K562 (cell line): ENCODE results near the gene TNF. TPM values are rescaled to one million over a fixed set of nuclear protein-coding genes. Genes with fewer than 3 reads are reported as not detected.
A peak's percentile ranks its signal among the peaks of the same experiment; 100 is the strongest.

Experiments
- BCLAF1 ChIP-seq, 2 experiments: fragments of 450-650 bp in 1 of 2; IDR thresholded peaks; 2 replicates each; pipeline ENCODE4 v1.6.1; 2011 to 2017; ENCODE audit warnings: low read depth in 2 of 2, antibody characterized with exemption in 1 of 2, borderline replicate concordance in 1 of 2, low read length in 1 of 2, mild to moderate bottlenecking in 1 of 2, mixed read lengths in 1 of 2; ENCODE audit not compliant: control insufficient read depth in 1 of 2
- BRD9 ChIP-seq: fragments of 450-650 bp; IDR thresholded peaks from 2 replicates; pipeline ENCODE4 v1.6.1; 2018; ENCODE audit warnings: low read depth; ENCODE audit not compliant: partially characterized antibody
- GATA2 ChIP-seq: sonication (generic); formaldehyde crosslinking; IDR thresholded peaks from 2 replicates; pipeline ENCODE4 v1.4.0; 2020; ENCODE audit warnings: mild to moderate bottlenecking, missing genetic modification reagents
- KDM4B ChIP-seq, 2 experiments: fragments of 450-650 bp in 1 of 2; sonication (generic) in 1 of 2; IDR thresholded peaks; 2 replicates each; pipeline ENCODE4 v1.6.1; 2016 to 2017; ENCODE audit warnings: borderline replicate concordance in 2 of 2, antibody characterized with exemption in 1 of 2, low read depth in 1 of 2, mild to moderate bottlenecking in 1 of 2
- MEF2D ChIP-seq: conservative IDR thresholded peaks from 2 replicates; pipeline ENCODE4 v1.6.1; 2016; ENCODE audit warnings: low read depth, missing genetic modification characterization, missing compliant biosample characterization
- NFE2L1 ChIP-seq: fragments of 450-650 bp; IDR thresholded peaks from 2 replicates; pipeline ENCODE4 v1.6.1; 2016; ENCODE audit warnings: missing genetic modification characterization, low read depth, mild to moderate bottlenecking, missing compliant biosample characterization, moderate library complexity, borderline replicate concordance
- PKNOX1 ChIP-seq: fragments of 450-650 bp; IDR thresholded peaks from 2 replicates; pipeline ENCODE4 v1.6.1; 2016
- SAP30 ChIP-seq: fragments of 200-600 bp; sonication (generic); IDR thresholded peaks from 2 replicates; pipeline ENCODE4 v1.6.1; 2012; ENCODE audit warnings: borderline replicate concordance, low read depth, mild to moderate bottlenecking, moderate library complexity, low read length, control low read depth, inconsistent platforms; ENCODE audit not compliant: insufficient read depth, poor library complexity, severe bottlenecking
- TAL1 ChIP-seq: fragments of 450-650 bp; IDR thresholded peaks from 2 replicates; pipeline ENCODE4 v1.6.1; 2016; ENCODE audit warnings: mild to moderate bottlenecking
- XRCC5 ChIP-seq: fragments of 200-400 bp; formaldehyde crosslinking; IDR thresholded peaks from 2 replicates; pipeline ENCODE4 v1.6.1; 2017; ENCODE audit warnings: low read depth, mild to moderate bottlenecking, low read length
- ZBTB12 ChIP-seq: fragments of 250-450 bp; sonication (Bioruptor Pico); IDR thresholded peaks from 2 replicates; pipeline ENCODE4 v1.4.0; 2020
- ZBTB17 ChIP-seq: fragments of 450-650 bp; formaldehyde crosslinking; IDR thresholded peaks from 2 replicates; pipeline ENCODE4 v1.4.0; 2020; ENCODE audit warnings: mild to moderate bottlenecking
- ZBTB7A ChIP-seq: IDR thresholded peaks from 2 replicates; pipeline ENCODE4 v1.6.1; 2011; ENCODE audit warnings: low read depth, mild to moderate bottlenecking, low read length, moderate library complexity, borderline replicate concordance; ENCODE audit not compliant: control insufficient read depth
- ZKSCAN1 ChIP-seq: fragments of 150-350 bp; IDR thresholded peaks from 2 replicates; pipeline ENCODE4 v1.6.1; 2016; ENCODE audit warnings: low read depth, low read length
- ZNF280A ChIP-seq: fragments of 450-650 bp; IDR thresholded peaks from 2 replicates; pipeline ENCODE4 v1.6.1; 2018; ENCODE audit warnings: mild to moderate bottlenecking, low read depth; ENCODE audit not compliant: partially characterized antibody
- polyA plus RNA-seq, 8 experiments: library from polyadenylated mRNA; depleted of rRNA in 4 of 8; stranded (reverse) in 5 of 8; unstranded in 3 of 8; fragments of >200 nt; fragmentation: Nextera tagmentation in 2 of 8; fragmentation: Illumina TruSeq in 1 of 8; extraction: Ambion mirVana in 2 of 8; extraction: Trizol in 1 of 8; gene quantifications; 2 replicates each; pipeline versions ENCODE4 v1.2.1 to v1.2.3, GENCODE V29; 2011 to 2014; ENCODE audit warnings: inconsistent platforms in 1 of 8, missing spikeins in 1 of 8
- total RNA-seq, 7 experiments: library from RNA; depleted of rRNA in 6 of 7; stranded (reverse); fragments of >200 nt in 6 of 7; fragmentation: Illumina TruSeq in 2 of 7; extraction: Trizol in 2 of 7; gene quantifications; 2 replicates each; pipeline versions ENCODE4 v1.2.1 to v1.2.3, GENCODE V29; 2011 to 2021; ENCODE audit warnings: low replicate concordance in 1 of 7

TNF gene
- total and polyA plus RNA-seq, 9 of the 15 experiments (the other 6 are each of a cell fraction or from before 2014, with no cell fraction given): 0.08 to 0.40 TPM; not detected in 7

- TF ChIP-seq ZBTB12 (CRISPR knock-in tag) (peak; percentile 84), ZKSCAN1 (peak; percentile 43; the same call in 1 of the 2 replicates), BRD9 (peak; percentile 87), GATA2 (CRISPR knock-in tag) (no peak), XRCC5 (no peak; the same call in 1 of the 2 replicates), BCLAF1 (IDR thresholded peaks at IDR 0.05; ENCODE audit: borderline replicate concordance in 1 of 2, control insufficient read depth in 1 of 2, low read depth in 2 of 2, low read length in 1 of 2) (0 out of 4 replicates have a peak, but pooled peaks of 1 of the 2 experiments have one; percentile 75), MEF2D (tag) (0 out of 2 replicates have a peak, but pooled peaks have one; percentile 24), ZBTB7A (no peak), PKNOX1 (peak; percentile 53; the same call in 1 of the 2 replicates), ZBTB17 (CRISPR knock-in tag) (peak; percentile 53; the same call in 1 of the 2 replicates), NFE2L1 (tag) (no peak), ZNF280A (no peak), KDM4B (IDR thresholded peaks at IDR 0.05; ENCODE audit: borderline replicate concordance in 2 of 2, low read depth in 1 of 2) (0 out of 4 replicates have a peak, but pooled peaks of 1 of the 2 experiments have one; percentile 1), TAL1 (peak; percentile 24; the same call in 1 of the 2 replicates), SAP30 (peak; percentile 55)
Observed at GRCh38 chr6:31619805-31620585, 44.6 kb downstream of the TNF start (continued).
